Right lobe of liver (tissue), 4 donors: ENCODE results near the gene C17orf107.

Experiments used
- POLR2A ChIP-seq: fragments of 450-650 bp; IDR thresholded peaks from one replicate; pipeline ENCODE4 v1.6.1; 2017; ENCODE audit warnings: antibody characterized with exemption, mild to moderate bottlenecking
- TF ChIP-seq, protein P1 (sequence below), 4 donors: fragments of 200-600 bp in 3 of 4; fragments of 450-650 bp in 1 of 4; IDR thresholded peaks; one replicate each; pipeline versions ENCODE4 v1.5.1 to v1.8.0; 2016 to 2022; ENCODE audit warnings: antibody characterized with exemption in 4 of 4, mild to moderate bottlenecking in 2 of 4
- donor health status: DM: no; HTN: no; CAD: no.
- donor health status: DM: no; HTN: no; CAD: no.
- donor health status: DM: no; HTN: yes; CAD: no.

DNA sequence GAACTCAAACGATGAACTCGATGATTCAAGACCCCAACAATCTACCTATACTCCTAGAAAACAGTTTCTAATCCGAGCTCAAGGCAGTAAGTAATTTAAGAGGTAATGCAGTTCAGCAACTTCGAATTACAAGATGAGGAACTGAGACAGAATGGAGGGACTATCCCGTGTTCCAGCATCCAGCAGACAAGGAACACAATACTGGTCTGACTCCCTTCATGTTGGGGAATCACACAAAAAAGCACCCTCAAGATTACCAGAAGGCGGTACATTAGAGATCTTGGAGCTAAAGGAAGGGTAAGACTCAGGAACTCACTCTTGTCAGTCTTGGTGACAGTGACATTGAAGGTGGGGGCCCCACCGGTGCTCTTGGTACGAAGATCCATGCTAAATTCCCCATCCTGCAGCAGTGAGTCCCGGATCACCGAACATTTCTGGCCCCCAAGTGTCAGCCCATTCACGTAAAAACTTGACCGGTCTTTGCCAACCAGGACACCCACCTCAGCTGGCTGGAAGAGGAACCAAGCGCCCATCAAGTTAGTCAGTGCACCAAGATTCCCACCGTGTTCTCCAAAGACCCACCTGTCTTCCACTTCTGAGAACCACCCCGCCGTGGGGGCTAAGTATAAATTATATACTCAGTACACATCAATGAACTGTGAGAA is 47.1 kb downstream of the C17orf107 start:
- TF ChIP-seq, protein P1, sequence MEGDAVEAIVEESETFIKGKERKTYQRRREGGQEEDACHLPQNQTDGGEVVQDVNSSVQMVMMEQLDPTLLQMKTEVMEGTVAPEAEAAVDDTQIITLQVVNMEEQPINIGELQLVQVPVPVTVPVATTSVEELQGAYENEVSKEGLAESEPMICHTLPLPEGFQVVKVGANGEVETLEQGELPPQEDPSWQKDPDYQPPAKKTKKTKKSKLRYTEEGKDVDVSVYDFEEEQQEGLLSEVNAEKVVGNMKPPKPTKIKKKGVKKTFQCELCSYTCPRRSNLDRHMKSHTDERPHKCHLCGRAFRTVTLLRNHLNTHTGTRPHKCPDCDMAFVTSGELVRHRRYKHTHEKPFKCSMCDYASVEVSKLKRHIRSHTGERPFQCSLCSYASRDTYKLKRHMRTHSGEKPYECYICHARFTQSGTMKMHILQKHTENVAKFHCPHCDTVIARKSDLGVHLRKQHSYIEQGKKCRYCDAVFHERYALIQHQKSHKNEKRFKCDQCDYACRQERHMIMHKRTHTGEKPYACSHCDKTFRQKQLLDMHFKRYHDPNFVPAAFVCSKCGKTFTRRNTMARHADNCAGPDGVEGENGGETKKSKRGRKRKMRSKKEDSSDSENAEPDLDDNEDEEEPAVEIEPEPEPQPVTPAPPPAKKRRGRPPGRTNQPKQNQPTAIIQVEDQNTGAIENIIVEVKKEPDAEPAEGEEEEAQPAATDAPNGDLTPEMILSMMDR (IDR thresholded peaks at IDR 0.05), result no peak
- TF ChIP-seq POLR2A, result no peak
